DMS114 treated with DMSO at 0.1 percent for 48 hours (cell line): ENCODE measurements around the gene ADGRV1.

Experiments
- DNase-seq: peaks from one replicate; lab custom pipeline; 2025; ENCODE audit not compliant: unreplicated experiment; lab: John Stamatoyannopoulos, UW

The ADGRV1 gene

GRCh38 chr5:91091471-91092234, 533.1 kb downstream of the ADGRV1 start:
- DNase-seq, result no peak

GRCh38 chr5:91092859-91093783, 534.5 kb downstream of the ADGRV1 start:
- no peak for DNase-seq

- DNase-seq, result no peak
Measured at GRCh38 chr5:91095313-91095712, 536.7 kb downstream of the ADGRV1 start.

DNA sequence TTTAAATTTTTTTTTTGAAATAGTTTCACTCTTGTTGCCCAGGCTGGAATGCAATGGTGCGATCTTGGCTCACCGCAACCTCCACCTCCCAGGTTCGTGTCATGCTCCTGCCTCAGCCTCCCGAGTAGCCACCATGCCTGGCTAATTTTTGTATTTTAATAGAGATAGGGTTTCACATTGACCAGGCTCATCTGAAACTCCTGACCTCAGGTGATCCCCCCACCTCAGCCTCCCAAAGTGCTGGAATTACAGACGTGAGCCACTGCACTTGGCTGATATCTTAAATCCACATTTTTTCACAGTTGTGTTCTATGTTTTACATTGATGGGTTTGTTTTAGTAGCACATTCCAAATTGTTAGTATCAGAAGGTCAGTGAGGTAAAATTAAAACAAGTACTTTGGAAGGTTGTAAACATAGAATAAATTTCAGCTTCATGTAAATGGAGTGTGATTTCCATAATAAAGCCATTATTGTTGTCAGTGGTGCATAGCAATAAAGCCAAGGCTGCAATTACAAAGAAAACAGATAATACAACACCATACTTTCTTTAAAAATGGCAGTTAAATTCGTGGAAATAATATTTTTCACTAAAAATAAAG, 537.3 kb downstream of the ADGRV1 start:
- DNase-seq, result no peak

GRCh38 chr5:91098541-91098940, 539.9 kb downstream of the ADGRV1 start:
- no peak for DNase-seq

DNA sequence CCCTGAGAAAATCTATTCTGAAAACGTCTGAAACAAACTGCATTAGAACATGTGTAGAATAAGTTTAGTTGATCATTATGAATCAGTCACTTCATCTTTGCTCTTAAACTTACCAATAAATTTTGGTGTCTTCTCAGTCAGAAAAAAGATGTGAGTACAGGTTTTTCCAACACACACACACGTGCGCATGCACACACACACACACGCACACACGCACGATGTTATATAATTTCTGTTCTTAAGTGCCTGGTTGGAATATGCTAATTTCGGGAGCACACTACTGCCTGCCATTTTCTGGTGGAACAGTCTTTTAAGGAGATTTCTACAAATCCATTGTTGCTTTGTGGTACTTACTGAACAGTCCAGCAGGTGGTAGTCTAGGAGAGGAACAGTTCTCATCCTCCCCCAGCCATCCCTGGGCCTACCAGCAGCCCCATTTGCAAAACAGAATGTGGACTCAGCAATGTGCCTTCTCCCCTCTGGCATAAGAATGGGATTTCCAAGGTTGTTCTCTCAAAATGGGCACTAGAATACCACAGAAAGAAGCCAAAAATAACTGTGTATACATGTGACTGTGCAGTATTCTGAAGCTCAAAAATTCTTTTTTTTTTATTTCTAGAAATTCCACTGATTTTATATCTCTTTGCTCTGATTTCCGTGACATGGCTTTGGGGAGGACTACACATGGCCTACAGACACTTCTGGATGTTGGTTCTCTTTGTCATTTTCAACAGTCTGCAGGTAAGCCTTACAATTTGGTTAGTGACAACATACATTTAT, 543.2 kb downstream of the ADGRV1 start:
- DNase-seq, result peak; percentile 83

DNA sequence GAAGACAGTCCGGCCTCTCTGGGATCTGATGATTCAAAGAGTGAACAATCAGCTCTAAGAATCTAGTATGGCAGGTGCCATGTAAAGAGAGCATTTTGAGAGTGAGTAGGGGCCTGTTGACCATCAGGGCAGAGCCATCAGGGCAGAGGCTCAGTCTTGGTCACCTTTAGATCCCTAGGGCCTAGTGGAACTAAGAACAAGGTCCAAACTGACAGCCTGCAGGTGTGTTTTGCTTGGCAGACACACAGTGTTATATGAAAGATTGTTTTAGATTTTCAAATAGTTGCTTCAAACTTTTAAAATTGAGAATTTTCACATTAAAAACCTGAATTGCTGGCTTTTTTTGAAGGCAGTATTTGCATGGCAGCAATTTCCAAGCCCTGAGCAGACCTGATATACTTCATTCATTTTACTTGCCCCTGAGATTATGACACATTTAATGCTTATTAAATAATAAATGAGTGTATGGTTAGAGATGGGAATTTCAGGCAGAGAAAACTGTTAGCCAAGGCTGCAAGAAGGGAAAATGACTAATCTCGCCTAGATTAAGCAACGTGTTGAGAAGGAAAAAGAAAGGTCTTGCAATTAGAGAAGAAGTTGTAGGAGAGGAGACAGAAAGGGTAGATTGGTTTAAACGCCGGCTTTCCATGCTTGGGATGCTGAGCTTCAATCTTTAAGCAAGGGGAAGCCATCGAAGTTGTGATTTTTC, 544.9 kb downstream of the ADGRV1 start:
- DNase-seq, result no peak

DNA sequence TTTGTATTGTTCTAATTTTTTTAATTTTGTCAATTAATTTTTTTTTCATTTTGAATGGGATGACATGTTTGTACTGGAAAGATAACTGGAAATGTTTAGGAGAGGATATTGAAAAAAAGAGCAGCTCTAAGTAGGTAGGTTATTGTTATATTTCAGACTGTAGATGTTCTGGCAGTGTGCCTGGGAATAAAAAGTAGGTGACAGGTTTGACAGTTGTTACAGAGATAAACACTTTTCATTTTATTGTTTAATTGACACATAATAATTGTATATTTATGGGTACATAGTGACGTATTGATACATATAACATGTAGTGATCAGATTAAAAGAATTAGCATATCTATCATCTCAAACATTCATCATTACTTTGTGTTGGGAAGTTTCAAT, 545.5 kb downstream of the ADGRV1 start:
- no peak for DNase-seq

GRCh38 chr5:91106842-91107511, 548.4 kb downstream of the ADGRV1 start:
- DNase-seq, result no peak

DNA sequence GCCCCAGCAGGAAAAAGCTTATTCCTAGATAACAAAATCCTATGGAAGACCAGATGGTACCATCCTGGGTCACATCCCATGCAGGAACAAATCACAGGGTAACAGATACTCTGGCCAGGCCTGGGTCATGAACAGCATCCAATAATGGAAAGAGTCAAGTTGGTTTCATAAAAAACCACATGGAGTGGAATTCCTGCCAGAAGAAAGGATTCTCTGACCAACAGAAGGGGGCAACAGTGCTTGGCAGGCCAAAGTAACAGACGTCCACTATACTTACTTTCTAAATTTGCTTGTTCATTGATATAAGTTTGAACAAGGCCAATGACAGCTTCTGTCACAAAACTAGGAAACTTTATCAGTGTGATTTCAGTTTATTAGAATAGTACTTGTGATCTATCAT, 551.0 kb downstream of the ADGRV1 start:
- DNase-seq, result no peak

GRCh38 chr5:91110686-91111085, 552.1 kb downstream of the ADGRV1 start:
- no peak for DNase-seq

GRCh38 chr5:91111473-91112238, 553.1 kb downstream of the ADGRV1 start:
- no peak for DNase-seq

- no peak for DNase-seq
Measured at GRCh38 chr5:91114658-91115057, 556.1 kb downstream of the ADGRV1 start.

DNA sequence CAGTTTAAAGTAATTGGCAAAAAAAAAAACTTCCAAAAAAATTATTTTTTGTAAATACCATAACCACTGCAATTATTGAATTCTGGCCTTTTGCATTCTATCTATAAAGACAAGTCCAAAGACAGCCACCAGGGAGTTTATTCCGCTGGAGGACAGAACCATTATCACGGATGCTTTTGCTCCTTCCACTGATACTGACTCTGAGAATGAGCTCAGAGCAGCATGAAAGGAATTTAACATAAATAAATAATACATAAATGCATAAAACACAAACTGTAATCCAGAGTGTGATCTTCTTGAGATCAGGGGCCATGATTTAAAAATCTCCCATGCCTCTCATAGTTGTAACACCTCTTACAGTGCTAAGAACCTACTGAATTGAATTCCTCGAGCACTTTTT, 559.8 kb downstream of the ADGRV1 start:
- no peak for DNase-seq

DNA sequence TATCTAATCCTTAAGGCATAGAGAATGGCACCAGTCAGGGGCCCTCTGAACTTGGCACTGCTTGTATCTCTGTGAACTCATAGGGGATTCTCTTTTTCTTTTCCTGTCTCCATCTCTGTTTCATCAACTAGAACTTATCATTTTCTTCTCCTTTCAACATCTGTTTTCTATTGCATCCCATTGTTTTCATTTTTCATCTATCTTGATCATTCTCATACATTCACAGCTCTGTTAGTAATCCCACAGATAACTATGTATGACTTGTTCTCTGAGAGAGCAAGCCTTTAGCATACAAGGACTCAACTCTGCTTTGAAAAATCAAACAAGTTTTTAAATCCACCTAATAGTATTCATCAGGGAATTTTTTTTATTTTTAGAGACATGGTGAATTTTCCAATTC, 560.2 kb downstream of the ADGRV1 start:
- DNase-seq, result no peak

DNA sequence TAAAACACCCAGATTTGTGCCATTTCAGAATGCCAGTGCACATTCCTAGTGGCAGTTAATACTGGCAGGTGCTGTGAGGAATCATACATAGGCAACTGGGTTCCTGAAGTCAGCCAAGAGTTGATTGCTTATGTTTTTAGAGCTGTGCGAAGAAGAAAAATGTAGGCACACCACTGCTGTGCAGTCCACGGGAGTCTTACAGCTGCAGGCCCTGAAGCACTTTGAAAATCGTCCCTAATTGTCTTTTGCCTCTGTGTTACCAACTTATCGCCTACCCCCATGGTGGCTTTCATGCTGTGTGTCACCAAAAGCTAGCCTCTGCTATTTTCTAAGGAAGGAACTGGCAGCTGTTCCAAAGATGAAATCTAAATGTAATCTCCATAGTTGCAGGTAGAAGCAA, 560.6 kb downstream of the ADGRV1 start:
- DNase-seq, result no peak

GRCh38 chr5:91119981-91120850, 561.6 kb downstream of the ADGRV1 start:
- DNase-seq, result no peak

- DNase-seq, result no peak
Measured at GRCh38 chr5:91121347-91121993, 562.9 kb downstream of the ADGRV1 start.
